ENCODE data around the gene COL4A6. TPM values are rescaled to one million over a fixed set of nuclear protein-coding genes. Genes with fewer than 3 reads are reported as not detected.

Gene COL4A6
- total RNA-seq, 2 experiments from 2014 or later = not detected

DNA sequence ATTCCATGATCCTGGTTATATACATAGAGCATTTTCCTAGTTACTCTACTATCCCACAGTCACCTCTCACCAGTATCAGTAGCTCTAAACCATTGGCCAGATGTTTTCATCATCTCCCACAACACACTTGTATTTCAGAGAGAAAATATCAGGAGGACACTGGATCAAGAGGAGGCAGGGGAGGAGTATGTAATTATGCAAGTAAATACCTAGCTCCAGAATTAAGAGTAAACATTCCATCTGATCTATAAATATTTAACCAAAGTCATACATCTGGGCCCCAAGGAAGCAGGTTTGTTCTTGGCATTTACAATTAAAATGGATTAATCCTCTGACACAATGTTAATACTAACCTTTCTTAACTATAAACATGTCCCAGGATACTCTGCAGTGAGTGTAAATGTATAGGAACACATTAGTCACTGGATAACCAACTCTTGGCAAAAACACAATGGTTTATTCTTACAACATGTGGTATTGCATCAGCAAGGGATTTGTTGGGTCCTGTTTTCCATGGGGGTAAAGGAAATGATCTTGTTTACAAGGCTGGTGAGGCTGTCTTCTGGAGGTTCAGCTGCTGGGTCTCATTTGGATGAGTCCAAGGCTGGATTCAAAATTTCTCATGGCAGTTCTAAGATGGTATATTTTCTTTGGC, 176.5 kb downstream of the COL4A6 start:
- TF ChIP-seq, protein P1, sequence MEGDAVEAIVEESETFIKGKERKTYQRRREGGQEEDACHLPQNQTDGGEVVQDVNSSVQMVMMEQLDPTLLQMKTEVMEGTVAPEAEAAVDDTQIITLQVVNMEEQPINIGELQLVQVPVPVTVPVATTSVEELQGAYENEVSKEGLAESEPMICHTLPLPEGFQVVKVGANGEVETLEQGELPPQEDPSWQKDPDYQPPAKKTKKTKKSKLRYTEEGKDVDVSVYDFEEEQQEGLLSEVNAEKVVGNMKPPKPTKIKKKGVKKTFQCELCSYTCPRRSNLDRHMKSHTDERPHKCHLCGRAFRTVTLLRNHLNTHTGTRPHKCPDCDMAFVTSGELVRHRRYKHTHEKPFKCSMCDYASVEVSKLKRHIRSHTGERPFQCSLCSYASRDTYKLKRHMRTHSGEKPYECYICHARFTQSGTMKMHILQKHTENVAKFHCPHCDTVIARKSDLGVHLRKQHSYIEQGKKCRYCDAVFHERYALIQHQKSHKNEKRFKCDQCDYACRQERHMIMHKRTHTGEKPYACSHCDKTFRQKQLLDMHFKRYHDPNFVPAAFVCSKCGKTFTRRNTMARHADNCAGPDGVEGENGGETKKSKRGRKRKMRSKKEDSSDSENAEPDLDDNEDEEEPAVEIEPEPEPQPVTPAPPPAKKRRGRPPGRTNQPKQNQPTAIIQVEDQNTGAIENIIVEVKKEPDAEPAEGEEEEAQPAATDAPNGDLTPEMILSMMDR (conservative IDR thresholded peaks at IDR 0.05; ENCODE audit: low read length) = no peak
- no peak for TF ChIP-seq EZH2phosphoT487 (IDR thresholded peaks at IDR 0.05; ENCODE audit: borderline replicate concordance, low read depth, low read length)
- H3K36me3 ChIP-seq (ENCODE audit: insufficient read depth, low read length) = no peaks in the 10 kb centered on the region
- intact Hi-C loops (cut with micrococcal nuclease; ENCODE audit: unreplicated experiment) = no loop called here
- no TSS peak for BruUV-seq (replicated peaks)
- no peaks in the 10 kb centered on the region for H4K20me1 ChIP-seq (ENCODE audit: insufficient read depth, low read length)
- no peaks in the 10 kb centered on the region for H3K9me3 ChIP-seq (ENCODE audit: low read length)
- no peak for DNase-seq (ENCODE audit: low spot score)
- H3K4me3 ChIP-seq (ENCODE audit: low read depth, low read length, poor library complexity, severe bottlenecking) = no peak overlapping the region
- no peaks in the 10 kb centered on the region for H3K9me2 ChIP-seq (ENCODE audit: insufficient read depth, low read length)
- H3K4me1 ChIP-seq (ENCODE audit: insufficient read depth, low read length, poor library complexity, severe bottlenecking) = no peaks in the 10 kb centered on the region
- POLR2A ChIA-PET = interaction anchor here (0.5 to 1.7 kb wide), 2 partner anchors 8 to 596 kb away, joined by 3 to 4 read pairs; no protein-coding TSS in a partner anchor
- H3K27ac ChIP-seq (ENCODE audit: low read depth, low read length, poor library complexity, severe bottlenecking) = no peak overlapping the region
- CTCF ChIA-PET (ENCODE audit: unreplicated experiment) = no interaction called here
- no peak overlapping the region for H2AFZ ChIP-seq (ENCODE audit: low read length)
- H3K4me2 ChIP-seq (ENCODE audit: low read length) = no peak overlapping the region
- no peaks in the 10 kb centered on the region for H3K79me2 ChIP-seq (ENCODE audit: insufficient read depth, low read depth, low read length)

DNA sequence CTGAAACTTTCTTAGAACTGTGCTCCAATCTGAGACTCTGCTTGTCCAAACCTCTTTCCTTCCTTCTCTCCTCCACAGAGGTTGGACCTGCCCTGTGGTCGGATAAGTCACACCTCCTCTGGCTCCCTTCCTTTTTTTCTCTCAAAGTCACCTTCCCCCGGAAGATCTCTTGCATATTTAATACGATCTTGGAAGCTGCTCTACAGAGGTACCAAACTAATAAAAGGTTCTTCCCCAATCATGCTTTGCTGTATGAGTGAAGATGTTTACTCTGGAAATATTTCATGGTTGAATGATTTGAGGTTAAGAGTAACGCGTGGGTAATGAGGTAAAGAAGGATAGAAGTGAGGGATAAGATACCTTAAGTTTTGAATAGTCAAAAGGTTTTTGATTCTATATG, 180.7 kb downstream of the COL4A6 start:
- TF ChIP-seq EZH2phosphoT487 (IDR thresholded peaks at IDR 0.05; ENCODE audit: borderline replicate concordance, low read depth, low read length) = no peak
- TF ChIP-seq, protein P1 (conservative IDR thresholded peaks at IDR 0.05; ENCODE audit: low read length) = no peak
- intact Hi-C loops (cut with micrococcal nuclease; ENCODE audit: unreplicated experiment) = no loop called here
- no peaks in the 10 kb centered on the region for H3K9me3 ChIP-seq (ENCODE audit: low read length)
- BruUV-seq (replicated peaks) = no TSS peak
- no peaks in the 10 kb centered on the region for H3K79me2 ChIP-seq (ENCODE audit: insufficient read depth, low read depth, low read length)
- no peaks in the 10 kb centered on the region for H4K20me1 ChIP-seq (ENCODE audit: insufficient read depth, low read length)
- H3K4me2 ChIP-seq (ENCODE audit: low read length) = no peak overlapping the region
- H3K36me3 ChIP-seq (ENCODE audit: insufficient read depth, low read length) = no peaks in the 10 kb centered on the region
- H2AFZ ChIP-seq (ENCODE audit: low read length) = no peak overlapping the region
- H3K4me3 ChIP-seq (ENCODE audit: low read depth, low read length, poor library complexity, severe bottlenecking) = no peak overlapping the region
- H3K4me1 ChIP-seq (ENCODE audit: insufficient read depth, low read length, poor library complexity, severe bottlenecking) = no peaks in the 10 kb centered on the region
- no peak for DNase-seq (ENCODE audit: low spot score)
- ChIA-PET POLR2A (no interaction called here), CTCF (ENCODE audit: unreplicated experiment) (no interaction called here)
- H3K27ac ChIP-seq (ENCODE audit: low read depth, low read length, poor library complexity, severe bottlenecking) = no peak overlapping the region
- no peaks in the 10 kb centered on the region for H3K9me2 ChIP-seq (ENCODE audit: insufficient read depth, low read length)

DNA sequence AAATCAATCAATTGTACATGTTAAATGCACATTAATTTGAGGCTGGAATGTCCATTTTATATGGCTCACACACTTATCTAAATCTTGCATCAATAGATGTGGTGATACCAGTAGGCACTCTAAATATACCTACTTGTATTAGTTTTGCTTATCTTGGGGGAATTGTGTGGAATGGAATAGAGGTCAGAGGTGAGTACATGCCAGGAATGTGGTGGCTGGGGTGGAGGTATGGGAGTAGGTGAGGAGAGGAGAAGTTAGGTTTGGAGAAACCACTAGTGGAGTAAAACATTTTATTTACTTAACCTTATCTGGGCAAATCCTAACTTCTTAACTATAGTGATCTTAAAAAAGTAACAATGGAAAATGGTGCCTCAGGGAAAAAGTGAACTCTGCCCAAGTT, 183.6 kb downstream of the COL4A6 start:
- H2AFZ ChIP-seq (ENCODE audit: low read length) = no peak overlapping the region
- CTCF ChIA-PET (ENCODE audit: unreplicated experiment) = no interaction called here
- no peak overlapping the region for H3K4me3 ChIP-seq (ENCODE audit: low read depth, low read length, poor library complexity, severe bottlenecking)
- POLR2A ChIA-PET = no interaction called here
- no peaks in the 10 kb centered on the region for H3K36me3 ChIP-seq (ENCODE audit: insufficient read depth, low read length)
- no peak for TF ChIP-seq EZH2phosphoT487 (IDR thresholded peaks at IDR 0.05; ENCODE audit: borderline replicate concordance, low read depth, low read length)
- TF ChIP-seq, protein P1 (conservative IDR thresholded peaks at IDR 0.05; ENCODE audit: low read length) = no peak
- no peaks in the 10 kb centered on the region for H3K79me2 ChIP-seq (ENCODE audit: insufficient read depth, low read depth, low read length)
- intact Hi-C loops (cut with micrococcal nuclease; ENCODE audit: unreplicated experiment) = no loop called here
- no peak overlapping the region for H3K27ac ChIP-seq (ENCODE audit: low read depth, low read length, poor library complexity, severe bottlenecking)
- H3K9me3 ChIP-seq (ENCODE audit: low read length) = no peaks in the 10 kb centered on the region
- no peaks in the 10 kb centered on the region for H3K4me1 ChIP-seq (ENCODE audit: insufficient read depth, low read length, poor library complexity, severe bottlenecking)
- no TSS peak for BruUV-seq (replicated peaks)
- H3K9me2 ChIP-seq (ENCODE audit: insufficient read depth, low read length) = no peaks in the 10 kb centered on the region
- no peak for DNase-seq (ENCODE audit: low spot score)
- no peak overlapping the region for H3K4me2 ChIP-seq (ENCODE audit: low read length)
- H4K20me1 ChIP-seq (ENCODE audit: insufficient read depth, low read length) = no peaks in the 10 kb centered on the region

Measured in OCI-LY7 (cell line).